Cardiac fibroblast (primary cell): Measurements from ENCODE around the gene CACNA1D.

Experiments used
- DNase-seq, 2 donors: peaks; one replicate each; pipeline versions ENCODE4 v3.0.0 to v3.0.0-alpha.2; 2010; ENCODE audit warnings: low read depth in 2 of 2
- H3K4me3 ChIP-seq, 2 donors: replicated peaks in 1 of 2; 1 replicate in 1 of 2; 2 replicates in 1 of 2; pipeline ENCODE4 v1.5.1; 2011; ENCODE audit warnings: low read depth in 2 of 2, low read length in 2 of 2, mild to moderate bottlenecking in 2 of 2, moderate library complexity in 1 of 2
- TF ChIP-seq, protein P1 (sequence below): IDR thresholded peaks from one replicate; pipeline ENCODE4 v1.5.1; 2011; ENCODE audit warnings: low read depth, mild to moderate bottlenecking, low read length, inconsistent platforms

Gene CACNA1D

DNA sequence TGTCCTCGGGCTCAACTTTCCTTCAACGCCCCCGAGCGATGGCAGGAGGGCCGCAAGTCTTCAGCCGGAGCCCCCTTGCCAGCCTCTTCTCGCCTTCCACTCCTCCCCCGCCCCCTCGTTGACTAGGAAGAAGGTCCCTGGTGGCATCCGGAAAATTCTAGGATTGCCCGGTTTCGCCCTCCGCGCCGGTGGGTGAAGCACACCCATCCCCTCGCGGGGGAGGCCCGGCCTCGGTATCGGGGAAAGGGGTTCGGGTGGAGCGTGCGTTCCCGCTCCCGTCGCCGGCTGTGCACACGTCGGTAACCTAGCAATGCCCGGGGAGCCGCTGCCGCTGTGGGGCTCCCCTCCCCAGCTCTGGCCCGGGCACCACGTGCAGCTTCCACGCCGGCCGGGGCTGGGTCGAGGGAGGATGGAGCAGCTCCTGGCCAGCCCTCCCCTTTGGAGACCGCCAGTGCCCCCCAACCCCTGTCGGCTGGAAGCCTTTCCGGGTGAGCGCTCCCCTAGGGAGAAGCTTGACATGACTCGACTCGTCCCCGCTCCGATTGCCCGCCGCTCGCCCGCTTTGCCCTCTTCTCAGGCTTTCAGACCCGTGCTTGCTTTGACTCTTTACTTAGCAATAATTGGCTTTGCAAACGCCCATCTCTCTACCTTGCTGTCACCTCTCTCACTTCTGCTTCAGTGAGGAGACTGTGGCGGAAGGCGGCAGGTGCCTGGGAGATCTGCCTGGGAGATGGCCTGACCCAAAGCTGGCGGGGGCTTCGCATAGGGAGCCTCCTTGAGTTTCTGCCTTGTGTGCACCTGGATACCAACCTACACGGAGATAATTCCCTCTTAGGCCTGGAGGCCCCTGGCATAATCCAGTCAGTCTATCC lies 1.3 kb downstream of the CACNA1D start:
- H3K4me3 ChIP-seq, result no peak overlapping the region
- no peak for DNase-seq
- TF ChIP-seq, protein P1, sequence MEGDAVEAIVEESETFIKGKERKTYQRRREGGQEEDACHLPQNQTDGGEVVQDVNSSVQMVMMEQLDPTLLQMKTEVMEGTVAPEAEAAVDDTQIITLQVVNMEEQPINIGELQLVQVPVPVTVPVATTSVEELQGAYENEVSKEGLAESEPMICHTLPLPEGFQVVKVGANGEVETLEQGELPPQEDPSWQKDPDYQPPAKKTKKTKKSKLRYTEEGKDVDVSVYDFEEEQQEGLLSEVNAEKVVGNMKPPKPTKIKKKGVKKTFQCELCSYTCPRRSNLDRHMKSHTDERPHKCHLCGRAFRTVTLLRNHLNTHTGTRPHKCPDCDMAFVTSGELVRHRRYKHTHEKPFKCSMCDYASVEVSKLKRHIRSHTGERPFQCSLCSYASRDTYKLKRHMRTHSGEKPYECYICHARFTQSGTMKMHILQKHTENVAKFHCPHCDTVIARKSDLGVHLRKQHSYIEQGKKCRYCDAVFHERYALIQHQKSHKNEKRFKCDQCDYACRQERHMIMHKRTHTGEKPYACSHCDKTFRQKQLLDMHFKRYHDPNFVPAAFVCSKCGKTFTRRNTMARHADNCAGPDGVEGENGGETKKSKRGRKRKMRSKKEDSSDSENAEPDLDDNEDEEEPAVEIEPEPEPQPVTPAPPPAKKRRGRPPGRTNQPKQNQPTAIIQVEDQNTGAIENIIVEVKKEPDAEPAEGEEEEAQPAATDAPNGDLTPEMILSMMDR, result no peak

DNA sequence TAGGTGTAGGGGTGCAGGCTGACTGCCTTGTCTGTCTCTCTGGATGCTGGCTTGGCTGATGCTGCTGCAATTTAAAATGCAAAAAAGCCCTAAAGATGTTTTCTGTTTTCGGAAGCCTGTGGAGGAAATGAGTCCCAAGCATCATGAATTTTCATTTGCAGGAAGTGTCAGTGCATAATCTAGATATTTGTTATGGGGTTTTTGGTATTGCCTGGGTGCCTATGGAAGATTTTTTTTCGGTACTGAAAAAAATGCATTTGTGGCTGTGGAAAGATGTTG lies 1.9 kb downstream of the CACNA1D start:
- DNase-seq, result no peak
- H3K4me3 ChIP-seq, result no peak overlapping the region
- TF ChIP-seq, protein P1, result no peak

DNA sequence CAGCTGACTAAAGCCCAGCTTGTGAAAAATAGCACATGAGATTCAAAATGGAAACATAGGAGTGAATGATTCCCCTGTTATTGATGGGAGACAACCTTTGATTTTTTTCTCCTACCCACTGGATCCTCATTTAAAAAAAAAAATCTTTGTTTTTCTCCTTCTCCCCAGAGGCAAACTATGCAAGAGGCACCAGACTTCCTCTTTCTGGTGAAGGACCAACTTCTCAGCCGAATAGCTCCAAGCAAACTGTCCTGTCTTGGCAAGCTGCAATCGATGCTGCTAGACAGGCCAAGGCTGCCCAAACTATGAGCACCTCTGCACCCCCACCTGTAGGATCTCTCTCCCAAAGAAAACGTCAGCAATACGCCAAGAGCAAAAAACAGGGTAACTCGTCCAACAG lies 2.6 kb downstream of the CACNA1D start:
- no peak overlapping the region for H3K4me3 ChIP-seq
- TF ChIP-seq, protein P1, result no peak
- DNase-seq, result no peak

- DNase-seq, result no peak
- TF ChIP-seq, protein P1, result no peak
- no peak overlapping the region for H3K4me3 ChIP-seq
Measured at GRCh38 chr3:53498806-53499641, 4.6 kb downstream of the CACNA1D start.

DNA sequence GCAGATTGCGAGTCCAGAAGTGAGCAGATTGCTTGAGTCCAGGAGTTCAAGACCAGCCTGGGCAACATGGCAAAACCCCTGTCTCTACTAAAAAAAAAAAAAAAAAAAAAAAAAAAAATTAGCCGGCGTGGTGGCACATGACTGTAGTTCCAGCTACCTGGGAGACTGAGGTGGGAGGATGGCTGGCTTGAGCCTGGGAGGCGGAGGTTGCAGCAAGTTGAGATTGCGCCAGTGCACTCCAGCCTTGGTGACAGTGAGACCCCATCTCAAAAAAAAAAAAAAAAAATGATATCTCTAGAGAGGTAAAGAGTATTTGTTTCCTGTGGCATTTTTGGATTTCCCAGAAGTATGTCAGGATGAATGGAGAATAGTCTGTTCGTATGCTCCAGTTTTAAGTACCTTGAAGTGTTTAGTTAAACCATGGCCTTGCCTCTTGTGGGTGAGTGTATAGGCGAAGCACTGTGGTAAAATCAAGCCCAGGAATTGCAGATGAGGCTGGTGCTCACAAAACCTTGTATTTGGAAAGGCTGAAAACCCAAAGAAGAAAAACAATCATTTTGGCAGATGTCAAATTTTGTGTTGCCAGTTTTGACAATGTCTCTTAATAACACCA lies 5.9 kb downstream of the CACNA1D start:
- TF ChIP-seq, protein P1, result no peak
- no peak overlapping the region for H3K4me3 ChIP-seq
- no peak for DNase-seq

DNA sequence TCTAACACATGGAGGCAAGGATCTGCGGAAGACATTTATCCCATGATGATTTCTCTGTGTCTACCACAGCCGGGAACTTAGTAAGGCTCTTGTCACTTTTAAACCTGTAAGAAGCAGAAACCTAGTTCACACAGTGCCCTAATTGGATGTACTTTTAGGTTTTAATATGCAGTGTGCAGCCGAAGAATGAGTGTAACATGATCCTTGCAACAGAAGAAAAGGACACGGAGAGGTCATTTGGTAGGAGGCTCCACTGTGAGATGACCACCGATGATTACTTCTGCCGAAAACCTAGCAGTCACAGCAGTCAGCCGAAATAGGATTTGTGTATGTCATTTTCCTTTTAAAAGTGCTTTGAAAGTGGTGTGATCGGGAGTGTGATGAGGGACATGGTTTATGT lies 6.8 kb downstream of the CACNA1D start:
- no peak for DNase-seq
- H3K4me3 ChIP-seq, result no peak overlapping the region
- TF ChIP-seq, protein P1, result no peak
